Parathyroid adenoma (tissue), 2 donors: ENCODE results near the gene SPG7.
A peak's percentile ranks its signal among the peaks of the same experiment; 100 is the strongest.

Source experiments
- H2AFZ ChIP-seq: fragments of 300-600 bp; sonication (generic); one replicate; pipeline ENCODE4 v1.7.0; 2017; ENCODE audit warnings: antibody characterized with exemption, mild to moderate bottlenecking
- H3K27ac ChIP-seq: fragments of 300-600 bp; sonication (generic); one replicate; pipeline ENCODE4 v1.7.0; 2017
- H3K27me3 ChIP-seq: fragments of 300-600 bp; sonication (generic); one replicate; pipeline ENCODE4 v1.7.0; 2017; ENCODE audit warnings: low read length; ENCODE audit not compliant: control insufficient read depth, insufficient read depth
- H3K36me3 ChIP-seq: fragments of 300-600 bp; sonication (generic); one replicate; pipeline ENCODE4 v1.7.0; 2017; ENCODE audit warnings: low read length; ENCODE audit not compliant: control insufficient read depth, insufficient read depth
- H3K4me1 ChIP-seq: fragments of 300-600 bp; sonication (generic); one replicate; pipeline ENCODE4 v1.7.0; 2017; ENCODE audit warnings: control low read depth
- H3K4me2 ChIP-seq: fragments of 300-600 bp; sonication (generic); one replicate; pipeline ENCODE4 v1.7.0; 2017; ENCODE audit warnings: low read length
- H3K4me3 ChIP-seq: fragments of 300-600 bp; sonication (generic); one replicate; pipeline ENCODE4 v1.7.0; 2017; ENCODE audit warnings: low read depth, low read length
- H3K79me2 ChIP-seq: fragments of 300-600 bp; sonication (generic); one replicate; pipeline ENCODE4 v1.7.0; 2017; ENCODE audit warnings: control low read depth
- H3K9ac ChIP-seq: fragments of 300-600 bp; sonication (generic); one replicate; pipeline ENCODE4 v1.7.0; 2017; ENCODE audit warnings: mild to moderate bottlenecking
- H3K9me3 ChIP-seq: fragments of 300-600 bp; sonication (generic); one replicate; pipeline ENCODE4 v1.7.0; 2017; ENCODE audit warnings: low read length; ENCODE audit not compliant: control insufficient read depth
- CTCF ChIP-seq: fragments of 300-600 bp; sonication (generic); IDR thresholded peaks from one replicate; pipeline ENCODE4 v1.7.0; 2017; ENCODE audit warnings: antibody characterized with exemption, mild to moderate bottlenecking
- donor health status: primary hyperparathyroidism.

Gene SPG7

GRCh38 chr16:89491238-89491869 is 16.8 kb upstream of the SPG7 start:
- H3K9ac ChIP-seq: no peak overlapping the region
- peaks cover 29% of the 10 kb centered on the region for H3K79me2 ChIP-seq
- H3K27ac ChIP-seq: peak overlapping the region; percentile 65
- no peaks in the 10 kb centered on the region for H3K9me3 ChIP-seq
- H3K4me2 ChIP-seq: peak overlapping the region; percentile 60
- no peak for TF ChIP-seq CTCF
- H3K4me1 ChIP-seq: peaks cover 2% of the 10 kb centered on the region
- no peaks in the 10 kb centered on the region for H3K36me3 ChIP-seq
- peak overlapping the region; percentile 72 for H2AFZ ChIP-seq
- no peaks in the 10 kb centered on the region for H3K27me3 ChIP-seq
- peak overlapping the region; percentile 86 for H3K4me3 ChIP-seq

GRCh38 chr16:89491974-89492687 is 16.1 kb upstream of the SPG7 start:
- Histone ChIP-seq H3K79me2 (peaks cover 28% of the 10 kb centered on the region), H3K4me1 (peaks cover 2% of the 10 kb centered on the region), H3K9me3 (no peaks in the 10 kb centered on the region), H3K4me2 (peak overlapping the region; percentile 60), H3K27me3 (no peaks in the 10 kb centered on the region), H2AFZ (no peak overlapping the region), H3K9ac (no peak overlapping the region), H3K4me3 (no peak overlapping the region), H3K36me3 (no peaks in the 10 kb centered on the region), H3K27ac (no peak overlapping the region)
- no peak for TF ChIP-seq CTCF

GRCh38 chr16:89493776-89494175 is 14.4 kb upstream of the SPG7 start:
- Histone ChIP-seq H3K9me3 (no peaks in the 10 kb centered on the region), H3K36me3 (no peaks in the 10 kb centered on the region), H3K4me2 (no peak overlapping the region), H3K4me1 (peaks cover 2% of the 10 kb centered on the region), H3K27me3 (no peaks in the 10 kb centered on the region), H3K9ac (no peak overlapping the region), H3K27ac (no peak overlapping the region), H3K4me3 (no peak overlapping the region), H2AFZ (no peak overlapping the region), H3K79me2 (peaks cover 18% of the 10 kb centered on the region)
- no peak for TF ChIP-seq CTCF

- H3K27ac ChIP-seq: no peak overlapping the region
- no peak overlapping the region for H3K9ac ChIP-seq
- H3K4me1 ChIP-seq: peaks cover 2% of the 10 kb centered on the region
- no peaks in the 10 kb centered on the region for H3K9me3 ChIP-seq
- no peak overlapping the region for H2AFZ ChIP-seq
- no peak overlapping the region for H3K4me3 ChIP-seq
- H3K36me3 ChIP-seq: no peaks in the 10 kb centered on the region
- no peaks in the 10 kb centered on the region for H3K27me3 ChIP-seq
- H3K4me2 ChIP-seq: no peak overlapping the region
- peaks cover 16% of the 10 kb centered on the region for H3K79me2 ChIP-seq
- no peak for TF ChIP-seq CTCF
Measured at GRCh38 chr16:89495121-89495520, 13.1 kb upstream of the SPG7 start.
